ENCODE results near the gene USP3. TPM values are rescaled to one million over a fixed set of nuclear protein-coding genes. Genes with fewer than 3 reads are reported as not detected.

The USP3 gene
- total and polyA plus RNA-seq, 2 experiments from 2014 or later = 20.2 to 26.0 TPM

GRCh38 chr15:63499611-63500010 lies 4.8 kb upstream of the USP3 start:
- TF ChIP-seq CTCF (IDR thresholded peaks at IDR 0.05; ENCODE audit: low read depth, low read length) = no peak
- Histone ChIP-seq H3K36me3 (no peaks in the 10 kb centered on the region), H3K27ac (no peak overlapping the region), H3K27me3 (peaks cover 37% of the 10 kb centered on the region), H3K4me3 (no peak overlapping the region), H3K9me3 (ENCODE audit: low read depth) (no peaks in the 10 kb centered on the region), H3K4me1 (ENCODE audit: low read depth) (peaks cover 6% of the 10 kb centered on the region)
- DNase-seq (ENCODE audit: low read depth in 1 of 2, low spot score in 1 of 2) = no peak

- no peak overlapping the region for H3K4me3 ChIP-seq
- no peak for DNase-seq (ENCODE audit: low read depth in 1 of 2, low spot score in 1 of 2)
- peaks cover 37% of the 10 kb centered on the region for H3K27me3 ChIP-seq
- TF ChIP-seq CTCF (IDR thresholded peaks at IDR 0.05; ENCODE audit: low read depth, low read length) = no peak
- no peaks in the 10 kb centered on the region for H3K36me3 ChIP-seq
- H3K9me3 ChIP-seq (ENCODE audit: low read depth) = no peaks in the 10 kb centered on the region
- H3K4me1 ChIP-seq (ENCODE audit: low read depth) = peaks cover 6% of the 10 kb centered on the region
- H3K27ac ChIP-seq = no peak overlapping the region
Measured at GRCh38 chr15:63500265-63501250, 3.8 kb upstream of the USP3 start.

GRCh38 chr15:63501256-63502089 lies 2.9 kb upstream of the USP3 start:
- no peak for TF ChIP-seq CTCF (IDR thresholded peaks at IDR 0.05; ENCODE audit: low read depth, low read length)
- Histone ChIP-seq H3K4me1 (ENCODE audit: low read depth) (peaks cover 12% of the 10 kb centered on the region), H3K27me3 (peaks cover 31% of the 10 kb centered on the region), H3K36me3 (no peaks in the 10 kb centered on the region), H3K9me3 (ENCODE audit: low read depth) (no peaks in the 10 kb centered on the region), H3K4me3 (no peak overlapping the region), H3K27ac (no peak overlapping the region)
- DNase-seq (ENCODE audit: low read depth in 1 of 2, low spot score in 1 of 2) = peak; percentile 37 to 97

DNA sequence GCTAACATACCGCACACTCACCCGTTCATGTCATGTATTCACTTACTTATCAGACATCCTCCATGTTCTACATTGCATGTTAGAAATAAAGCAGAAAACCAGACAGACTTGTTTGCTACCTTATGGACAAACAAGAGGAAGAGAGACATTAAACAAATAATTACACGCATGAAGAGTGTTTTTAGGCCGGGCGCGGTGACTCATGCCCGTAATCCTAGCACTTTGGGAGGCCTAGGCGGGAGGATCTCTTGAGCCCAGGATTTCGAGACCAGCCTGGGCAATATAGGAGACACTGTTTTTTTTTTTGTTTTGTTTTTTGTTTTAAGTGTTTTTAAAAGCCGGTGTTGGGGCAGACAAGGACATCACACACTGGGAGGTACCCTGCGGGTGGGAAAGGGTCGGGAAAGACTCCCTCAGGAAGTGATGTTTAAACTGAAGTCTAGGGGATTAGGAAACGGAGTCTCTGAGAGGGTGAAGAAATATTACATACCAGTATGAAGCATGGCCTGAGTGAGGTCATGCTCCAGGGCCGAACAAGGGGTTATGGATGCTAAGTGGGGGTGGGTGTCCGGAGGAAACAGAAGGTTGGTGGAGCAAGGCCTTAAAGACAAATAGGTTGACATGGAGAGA lies 2.1 kb upstream of the USP3 start:
- no peak for TF ChIP-seq CTCF (IDR thresholded peaks at IDR 0.05; ENCODE audit: low read depth, low read length)
- Histone ChIP-seq H3K27ac (no peak overlapping the region), H3K9me3 (ENCODE audit: low read depth) (no peaks in the 10 kb centered on the region), H3K36me3 (no peaks in the 10 kb centered on the region), H3K4me1 (ENCODE audit: low read depth) (peaks cover 12% of the 10 kb centered on the region), H3K27me3 (peaks cover 26% of the 10 kb centered on the region), H3K4me3 (no peak overlapping the region)
- DNase-seq (ENCODE audit: low read depth in 1 of 2, low spot score in 1 of 2) = peak in 1 of 2 donors; percentile 82

Measured in cardiac muscle cell (in vitro differentiated cells and primary cell).